ENCODE results near the gene IFNA6. TPM values are rescaled to one million over a fixed set of nuclear protein-coding genes. Genes with fewer than 3 reads are reported as not detected.

The IFNA6 gene
- polyA plus RNA-seq, 1 experiment: not detected

GRCh38 chr9:21362287-21362686 is 11.6 kb upstream of the IFNA6 start:
- POLR2A ChIA-PET: no interaction called here
- Histone ChIP-seq H3K4me3 (ENCODE audit: low read depth, low read length) (no peak overlapping the region), H3K27me3 (ENCODE audit: control insufficient read depth, insufficient read depth, low read length) (peaks cover 3% of the 10 kb centered on the region), H3K9me3 (ENCODE audit: control insufficient read depth, insufficient read depth, low read length) (no peaks in the 10 kb centered on the region), H3K27ac (ENCODE audit: low read depth, low read length) (no peak overlapping the region)
- TF ChIP-seq CTCF (IDR thresholded peaks at IDR 0.05; ENCODE audit: low read depth, low read length): no peak
- CTCF ChIA-PET: no interaction called here
- DNase-seq (ENCODE audit: low read depth, low spot score): no peak

- no peak for TF ChIP-seq CTCF (IDR thresholded peaks at IDR 0.05; ENCODE audit: low read depth, low read length)
- ChIA-PET POLR2A (no interaction called here), CTCF (no interaction called here)
- no peak for DNase-seq (ENCODE audit: low read depth, low spot score)
- H3K27ac ChIP-seq (ENCODE audit: low read depth, low read length): no peak overlapping the region
- H3K27me3 ChIP-seq (ENCODE audit: control insufficient read depth, insufficient read depth, low read length): peaks cover 3% of the 10 kb centered on the region
- H3K4me3 ChIP-seq (ENCODE audit: low read depth, low read length): no peak overlapping the region
- no peaks in the 10 kb centered on the region for H3K9me3 ChIP-seq (ENCODE audit: control insufficient read depth, insufficient read depth, low read length)
These were observed 7.1 kb upstream of the IFNA6 start for GRCh38 chr9:21357479-21358460.

- no peak for TF ChIP-seq CTCF (IDR thresholded peaks at IDR 0.05; ENCODE audit: low read depth, low read length)
- Histone ChIP-seq H3K9me3 (ENCODE audit: control insufficient read depth, insufficient read depth, low read length) (no peaks in the 10 kb centered on the region), H3K27ac (ENCODE audit: low read depth, low read length) (no peak overlapping the region), H3K4me3 (ENCODE audit: low read depth, low read length) (no peak overlapping the region), H3K27me3 (ENCODE audit: control insufficient read depth, insufficient read depth, low read length) (no peaks in the 10 kb centered on the region)
- POLR2A ChIA-PET: no interaction called here
- DNase-seq (ENCODE audit: low read depth, low spot score): no peak
- CTCF ChIA-PET: interaction anchor here (1.5 to 2.4 kb wide), 3 partner anchors 19 to 86 kb away, joined by 3 to 7 read pairs (median 4); no protein-coding TSS in a partner anchor
These were observed 2.2 kb downstream of the IFNA6 start for GRCh38 chr9:21348430-21348970.

GRCh38 chr9:21340735-21341134 is 10.0 kb downstream of the IFNA6 start:
- ChIA-PET CTCF (interaction anchor here (0.9 to 1.9 kb wide), 3 partner anchors 12 to 94 kb away, joined by 3 to 6 read pairs (median 5); no protein-coding TSS in a partner anchor), POLR2A (no interaction called here)
- no peak for DNase-seq (ENCODE audit: low read depth, low spot score)
- Histone ChIP-seq H3K27me3 (ENCODE audit: control insufficient read depth, insufficient read depth, low read length) (no peaks in the 10 kb centered on the region), H3K4me3 (ENCODE audit: low read depth, low read length) (no peak overlapping the region), H3K27ac (ENCODE audit: low read depth, low read length) (no peak overlapping the region), H3K9me3 (ENCODE audit: control insufficient read depth, insufficient read depth, low read length) (no peaks in the 10 kb centered on the region)
- TF ChIP-seq CTCF (IDR thresholded peaks at IDR 0.05; ENCODE audit: low read depth, low read length): no peak

GRCh38 chr9:21336457-21336856 is 14.2 kb downstream of the IFNA6 start:
- ChIA-PET POLR2A (no interaction called here), CTCF (interaction anchor here (0.9 to 1.4 kb wide), 3 partner anchors 10 to 98 kb away, joined by 4 to 8 read pairs (median 4); no protein-coding TSS in a partner anchor)
- no peak for TF ChIP-seq CTCF (IDR thresholded peaks at IDR 0.05; ENCODE audit: low read depth, low read length)
- Histone ChIP-seq H3K4me3 (ENCODE audit: low read depth, low read length) (no peak overlapping the region), H3K27ac (ENCODE audit: low read depth, low read length) (no peak overlapping the region), H3K27me3 (ENCODE audit: control insufficient read depth, insufficient read depth, low read length) (no peaks in the 10 kb centered on the region), H3K9me3 (ENCODE audit: control insufficient read depth, insufficient read depth, low read length) (no peaks in the 10 kb centered on the region; the same call in 1 of the 2 replicates)
- no peak for DNase-seq (ENCODE audit: low read depth, low spot score)

Measured in AG04450 (cell line).